OCI-LY1 (cell line): ENCODE data around the gene ATG14.

ENCODE experiments used
- H2AFZ ChIP-seq: fragments of 200-600 bp; sonication (generic), shearing (Covaris generic); 2 replicates; pipeline ENCODE4 v1.6.0; 2014; ENCODE audit warnings: antibody characterized with exemption, mild to moderate bottlenecking, low read length
- H3F3A ChIP-seq: fragments of 200-600 bp; sonication (generic), shearing (Covaris generic); 2 replicates; pipeline ENCODE4 v1.6.0; 2014; ENCODE audit warnings: mild to moderate bottlenecking, antibody characterized with exemption, low read length, moderate library complexity; ENCODE audit not compliant: insufficient read depth
- H3K27ac ChIP-seq: fragments of 200-600 bp; sonication (generic); 2 replicates; pipeline ENCODE4 v1.5.1; 2014; ENCODE audit warnings: low read length, mixed run types, mild to moderate bottlenecking, low read depth; ENCODE audit not compliant: poor library complexity, severe bottlenecking
- H3K27me3 ChIP-seq: fragments of 200-600 bp; sonication (generic); 2 replicates; pipeline ENCODE4 v1.6.0; 2014; ENCODE audit warnings: antibody characterized with exemption, mild to moderate bottlenecking, low read length, moderate library complexity; ENCODE audit not compliant: insufficient read depth
- H3K36me3 ChIP-seq: fragments of 200-600 bp; sonication (generic); 2 replicates; pipeline ENCODE4 v1.6.1; 2014; ENCODE audit warnings: mild to moderate bottlenecking, antibody characterized with exemption, low read length, moderate library complexity, mixed read lengths; ENCODE audit not compliant: insufficient read depth
- H3K4me1 ChIP-seq: fragments of 200-600 bp; sonication (generic); 2 replicates; pipeline ENCODE4 v1.5.1; 2014; ENCODE audit warnings: mild to moderate bottlenecking, low read length, moderate library complexity; ENCODE audit not compliant: insufficient read depth, severe bottlenecking
- H3K4me2 ChIP-seq: fragments of 200-600 bp; sonication (generic), shearing (Covaris generic); 2 replicates; pipeline ENCODE4 v1.6.1; 2014; ENCODE audit warnings: low read length
- H3K4me3 ChIP-seq: fragments of 200-600 bp; sonication (generic); 2 replicates; pipeline ENCODE4 v1.5.1; 2014; ENCODE audit warnings: low read length, low read depth, mild to moderate bottlenecking, mixed read lengths; ENCODE audit not compliant: poor library complexity, severe bottlenecking
- H3K79me2 ChIP-seq: fragments of 200-600 bp; shearing (Covaris generic); 2 replicates; pipeline ENCODE4 v1.6.1; 2016; ENCODE audit warnings: mixed run types, low read length, mixed read lengths; ENCODE audit not compliant: insufficient read depth
- H3K9ac ChIP-seq: fragments of 200-600 bp; sonication (generic), shearing (Covaris generic); 2 replicates; pipeline ENCODE4 v1.6.1; 2014; ENCODE audit warnings: mild to moderate bottlenecking, low read length, mixed read lengths
- H3K9me2 ChIP-seq: fragments of 200-600 bp; sonication (generic), shearing (Covaris generic); 2 replicates; pipeline ENCODE4 v1.6.1; 2014; ENCODE audit warnings: low read depth, mild to moderate bottlenecking, low read length, mixed read lengths
- H3K9me3 ChIP-seq: fragments of 200-600 bp; shearing (Covaris generic); 2 replicates; pipeline ENCODE4 v1.6.1; 2014; ENCODE audit warnings: low read length, mixed read lengths
- H4K20me1 ChIP-seq: fragments of 200-600 bp; sonication (generic), shearing (Covaris generic); 2 replicates; pipeline ENCODE4 v1.6.0; 2016; ENCODE audit warnings: mild to moderate bottlenecking, low read length; ENCODE audit not compliant: insufficient read depth
- EZH2 ChIP-seq: fragments of 200-600 bp; sonication (generic), shearing (Covaris generic); IDR thresholded peaks from 2 replicates; pipeline ENCODE4 v1.8.0; 2017; ENCODE audit warnings: borderline replicate concordance, mixed run types, mild to moderate bottlenecking, antibody characterized with exemption, low read length, moderate library complexity, mixed read lengths
- TF ChIP-seq, protein P1 (sequence below): fragments of 200-600 bp; sonication (generic), shearing (Covaris generic); IDR thresholded peaks from 2 replicates; pipeline ENCODE4 v1.5.1; 2017; ENCODE audit warnings: mild to moderate bottlenecking, antibody characterized with exemption, low read length, moderate library complexity, mixed read lengths

The ATG14 gene

DNA sequence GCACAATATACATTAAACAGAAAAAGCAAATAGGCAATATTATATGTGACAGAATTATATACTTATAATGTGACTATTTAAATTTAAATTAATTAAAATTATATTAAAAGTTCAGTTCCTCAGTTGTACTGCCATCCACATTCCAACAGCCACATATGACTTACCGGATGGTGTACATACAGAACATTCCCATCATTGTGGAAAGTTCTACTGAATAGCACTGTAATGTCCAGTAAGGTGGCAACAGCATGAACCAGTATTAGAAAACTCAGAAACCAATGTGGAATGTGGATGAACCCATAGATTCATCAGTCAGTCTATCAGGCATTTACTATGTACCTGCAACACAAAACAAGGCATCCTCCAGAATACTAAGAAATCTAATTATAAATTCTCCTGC, 12.4 kb downstream of the ATG14 start:
- no peaks in the 10 kb centered on the region for H3F3A ChIP-seq
- no peaks in the 10 kb centered on the region for H3K4me1 ChIP-seq
- no peaks in the 10 kb centered on the region for H4K20me1 ChIP-seq
- no peak overlapping the region for H3K4me2 ChIP-seq
- no peak overlapping the region for H3K27ac ChIP-seq
- no peaks in the 10 kb centered on the region for H3K36me3 ChIP-seq
- H3K4me3 ChIP-seq, result no peak overlapping the region
- H3K9me3 ChIP-seq, result no peaks in the 10 kb centered on the region
- H3K9me2 ChIP-seq, result no peaks in the 10 kb centered on the region
- H3K79me2 ChIP-seq, result peaks cover 12% of the 10 kb centered on the region; the same call in 1 of the 2 replicates
- TF ChIP-seq EZH2, result no peak
- TF ChIP-seq, protein P1, sequence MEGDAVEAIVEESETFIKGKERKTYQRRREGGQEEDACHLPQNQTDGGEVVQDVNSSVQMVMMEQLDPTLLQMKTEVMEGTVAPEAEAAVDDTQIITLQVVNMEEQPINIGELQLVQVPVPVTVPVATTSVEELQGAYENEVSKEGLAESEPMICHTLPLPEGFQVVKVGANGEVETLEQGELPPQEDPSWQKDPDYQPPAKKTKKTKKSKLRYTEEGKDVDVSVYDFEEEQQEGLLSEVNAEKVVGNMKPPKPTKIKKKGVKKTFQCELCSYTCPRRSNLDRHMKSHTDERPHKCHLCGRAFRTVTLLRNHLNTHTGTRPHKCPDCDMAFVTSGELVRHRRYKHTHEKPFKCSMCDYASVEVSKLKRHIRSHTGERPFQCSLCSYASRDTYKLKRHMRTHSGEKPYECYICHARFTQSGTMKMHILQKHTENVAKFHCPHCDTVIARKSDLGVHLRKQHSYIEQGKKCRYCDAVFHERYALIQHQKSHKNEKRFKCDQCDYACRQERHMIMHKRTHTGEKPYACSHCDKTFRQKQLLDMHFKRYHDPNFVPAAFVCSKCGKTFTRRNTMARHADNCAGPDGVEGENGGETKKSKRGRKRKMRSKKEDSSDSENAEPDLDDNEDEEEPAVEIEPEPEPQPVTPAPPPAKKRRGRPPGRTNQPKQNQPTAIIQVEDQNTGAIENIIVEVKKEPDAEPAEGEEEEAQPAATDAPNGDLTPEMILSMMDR, result no peak
- no peak overlapping the region for H2AFZ ChIP-seq
- H3K9ac ChIP-seq, result no peak overlapping the region
- H3K27me3 ChIP-seq, result no peaks in the 10 kb centered on the region

DNA sequence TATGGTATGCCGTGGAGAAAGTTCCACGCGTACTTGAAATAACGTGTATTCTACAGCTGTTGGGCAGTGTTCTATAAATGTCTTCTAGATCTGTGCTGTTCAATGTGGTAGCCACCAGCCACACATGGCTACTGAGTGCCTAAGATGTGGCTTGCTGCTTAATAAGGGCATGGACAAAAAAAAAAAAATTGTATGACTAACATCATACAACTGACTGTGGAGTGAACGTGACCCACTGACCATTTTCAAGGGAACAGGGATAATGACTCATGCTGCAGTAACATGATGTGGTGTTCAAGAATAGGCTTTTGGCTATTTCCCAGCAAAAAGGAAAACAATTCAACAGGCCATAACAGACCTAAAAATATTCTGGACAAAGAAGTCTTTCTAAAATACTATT, 13.0 kb downstream of the ATG14 start:
- no peak for TF ChIP-seq EZH2
- TF ChIP-seq, protein P1, result no peak
- no peaks in the 10 kb centered on the region for H4K20me1 ChIP-seq
- no peak overlapping the region for H2AFZ ChIP-seq
- H3K9ac ChIP-seq, result no peak overlapping the region
- H3K4me3 ChIP-seq, result no peak overlapping the region
- H3K4me2 ChIP-seq, result no peak overlapping the region
- H3F3A ChIP-seq, result no peaks in the 10 kb centered on the region
- no peak overlapping the region for H3K27ac ChIP-seq
- no peaks in the 10 kb centered on the region for H3K9me2 ChIP-seq
- H3K79me2 ChIP-seq, result 0 out of 2 replicates have a peak, but pooled peaks cover 8% of the 10 kb centered on the region
- no peaks in the 10 kb centered on the region for H3K27me3 ChIP-seq
- no peaks in the 10 kb centered on the region for H3K9me3 ChIP-seq
- no peaks in the 10 kb centered on the region for H3K4me1 ChIP-seq
- no peaks in the 10 kb centered on the region for H3K36me3 ChIP-seq

DNA sequence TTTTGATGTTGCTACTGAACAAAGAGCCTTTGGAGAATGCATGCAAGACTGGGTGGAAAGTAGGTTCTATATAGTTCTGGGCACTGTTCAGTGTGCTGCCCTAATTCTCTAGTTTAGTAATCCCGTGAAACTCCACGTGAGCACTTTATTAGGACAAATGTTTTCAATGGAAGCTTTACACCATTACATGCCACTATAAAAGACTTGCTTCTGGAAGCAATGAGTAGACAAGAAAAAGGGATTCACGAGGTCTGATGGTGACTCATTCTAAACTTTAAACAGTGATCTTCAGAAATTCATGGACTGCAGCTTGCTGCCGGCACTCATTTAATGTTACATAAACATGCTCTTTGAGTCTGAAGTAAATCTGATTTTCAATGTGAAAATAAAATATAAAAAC, 22.3 kb downstream of the ATG14 start:
- Histone ChIP-seq H3K79me2 (no peaks in the 10 kb centered on the region), H3K9me2 (no peaks in the 10 kb centered on the region), H3K27me3 (no peaks in the 10 kb centered on the region), H3K4me3 (no peak overlapping the region), H3K27ac (no peak overlapping the region), H3K9ac (no peak overlapping the region), H3K4me1 (no peaks in the 10 kb centered on the region), H3K36me3 (peaks cover 23% of the 10 kb centered on the region; the same call in 1 of the 2 replicates), H4K20me1 (no peaks in the 10 kb centered on the region), H3K4me2 (no peak overlapping the region), H2AFZ (no peak overlapping the region), H3F3A (no peaks in the 10 kb centered on the region), H3K9me3 (no peaks in the 10 kb centered on the region)
- TF ChIP-seq, protein P1, result no peak
- no peak for TF ChIP-seq EZH2
